C4-2B (cell line): ENCODE results near the gene MYL7.

Source experiments
- ZFX ChIP-seq: fragments of 450-650 bp; IDR thresholded peaks from 2 replicates; pipeline ENCODE4 v1.6.1; 2017
- TF ChIP-seq, protein P1 (sequence below): fragments of 450-650 bp; conservative IDR thresholded peaks from 2 replicates; pipeline ENCODE4 v1.5.1; 2017; ENCODE audit warnings: mild to moderate bottlenecking

GRCh38 chr7:44116789-44117666 is 24.1 kb downstream of the MYL7 start:
- TF ChIP-seq, protein P1, sequence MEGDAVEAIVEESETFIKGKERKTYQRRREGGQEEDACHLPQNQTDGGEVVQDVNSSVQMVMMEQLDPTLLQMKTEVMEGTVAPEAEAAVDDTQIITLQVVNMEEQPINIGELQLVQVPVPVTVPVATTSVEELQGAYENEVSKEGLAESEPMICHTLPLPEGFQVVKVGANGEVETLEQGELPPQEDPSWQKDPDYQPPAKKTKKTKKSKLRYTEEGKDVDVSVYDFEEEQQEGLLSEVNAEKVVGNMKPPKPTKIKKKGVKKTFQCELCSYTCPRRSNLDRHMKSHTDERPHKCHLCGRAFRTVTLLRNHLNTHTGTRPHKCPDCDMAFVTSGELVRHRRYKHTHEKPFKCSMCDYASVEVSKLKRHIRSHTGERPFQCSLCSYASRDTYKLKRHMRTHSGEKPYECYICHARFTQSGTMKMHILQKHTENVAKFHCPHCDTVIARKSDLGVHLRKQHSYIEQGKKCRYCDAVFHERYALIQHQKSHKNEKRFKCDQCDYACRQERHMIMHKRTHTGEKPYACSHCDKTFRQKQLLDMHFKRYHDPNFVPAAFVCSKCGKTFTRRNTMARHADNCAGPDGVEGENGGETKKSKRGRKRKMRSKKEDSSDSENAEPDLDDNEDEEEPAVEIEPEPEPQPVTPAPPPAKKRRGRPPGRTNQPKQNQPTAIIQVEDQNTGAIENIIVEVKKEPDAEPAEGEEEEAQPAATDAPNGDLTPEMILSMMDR = no peak
- no peak for TF ChIP-seq ZFX
